ENCODE data around the gene ANKS1B.

ANKS1B gene

GRCh38 chr12:98868538-98868937 lies 1116.2 kb downstream of the ANKS1B start:
- DNase-seq (ENCODE audit: low read depth): no peak
- no peak overlapping the region for H3K4me3 ChIP-seq (ENCODE audit: low read depth, low read length)
- TF ChIP-seq CTCF (IDR thresholded peaks at IDR 0.05; ENCODE audit: control insufficient read depth, extremely low read depth, insufficient read depth): no peak

- DNase-seq (ENCODE audit: low read depth): no peak
- no peak overlapping the region for H3K4me3 ChIP-seq (ENCODE audit: low read depth, low read length)
- no peak for TF ChIP-seq CTCF (IDR thresholded peaks at IDR 0.05; ENCODE audit: control insufficient read depth, extremely low read depth, insufficient read depth)
Measured at GRCh38 chr12:98868076-98868475, 1116.7 kb downstream of the ANKS1B start.

- no peak for DNase-seq (ENCODE audit: low read depth)
Measured at GRCh38 chr12:98864363-98864762, 1120.4 kb downstream of the ANKS1B start.

GRCh38 chr12:98863167-98863566 lies 1121.6 kb downstream of the ANKS1B start:
- no peak for DNase-seq (ENCODE audit: low read depth)
- no peak for TF ChIP-seq CTCF (IDR thresholded peaks at IDR 0.05; ENCODE audit: control insufficient read depth, extremely low read depth, insufficient read depth)
- no peak overlapping the region for H3K4me3 ChIP-seq (ENCODE audit: low read depth, low read length)

More at GRCh38 chr12:98864363-98864762, 1120.4 kb downstream of the ANKS1B start:
- TF ChIP-seq CTCF (IDR thresholded peaks at IDR 0.05; ENCODE audit: control insufficient read depth, extremely low read depth, insufficient read depth): no peak
- no peak overlapping the region for H3K4me3 ChIP-seq (ENCODE audit: low read depth, low read length)

GRCh38 chr12:98861251-98861650 lies 1123.5 kb downstream of the ANKS1B start:
- TF ChIP-seq CTCF (IDR thresholded peaks at IDR 0.05; ENCODE audit: control insufficient read depth, extremely low read depth, insufficient read depth): no peak
- no peak overlapping the region for H3K4me3 ChIP-seq (ENCODE audit: low read depth, low read length)
- no peak for DNase-seq (ENCODE audit: low read depth)

- no peak for TF ChIP-seq CTCF (IDR thresholded peaks at IDR 0.05; ENCODE audit: control insufficient read depth, extremely low read depth, insufficient read depth)
- no peak for DNase-seq (ENCODE audit: low read depth)
- H3K4me3 ChIP-seq (ENCODE audit: low read depth, low read length): no peak overlapping the region
Measured at GRCh38 chr12:98856897-98857540, 1127.7 kb downstream of the ANKS1B start.

- no peak for TF ChIP-seq CTCF (IDR thresholded peaks at IDR 0.05; ENCODE audit: control insufficient read depth, extremely low read depth, insufficient read depth)
- no peak for DNase-seq (ENCODE audit: low read depth)
- no peak overlapping the region for H3K4me3 ChIP-seq (ENCODE audit: low read depth, low read length)
Measured at GRCh38 chr12:98852181-98852580, 1132.6 kb downstream of the ANKS1B start.
